ENCODE data around the gene BRINP2. TPM values are rescaled to one million over a fixed set of nuclear protein-coding genes. Genes with fewer than 3 reads are reported as not detected.

Gene BRINP2
- total RNA-seq: not detected
- not detected for polyA plus RNA-seq
- long read RNA-seq, donor 1: 0 reads
- long read RNA-seq, donor 2: 0 reads

GRCh38 chr1:177170756-177171535, at the start of gene BRINP2:
TSS of gene BRINP2 (plus strand) at chr1:177170958. CDS start at chr1:177229877, 58,919 bp downstream.
- no peaks in the 10 kb centered on the region for H3K9me3 ChIP-seq (ENCODE audit: control insufficient read depth, low read length)
- DNase-seq: peak in 1 of 2 donors; percentile 76
- H3K36me3 ChIP-seq (ENCODE audit: control insufficient read depth in 1 of 2, insufficient read depth in 2 of 2, low read length in 1 of 2): no peaks in the 10 kb centered on the region
- no peaks in the 10 kb centered on the region for H3K4me1 ChIP-seq (ENCODE audit: control insufficient read depth in 1 of 2, insufficient read depth in 2 of 2, low read length in 2 of 2)
- ATAC-seq (ENCODE audit: low FRiP score): peak; percentile 72
- H3K27me3 ChIP-seq (ENCODE audit: control insufficient read depth in 1 of 2, insufficient read depth in 2 of 2, low read length in 1 of 2): peaks cover 0 to 2% of the 10 kb centered on the region in 2 donors
- WGBS, 2 donors: 2% methylated on average over 49 of the region's 49 CpGs
- intact Hi-C loops (cut with DNase I): no loop called here
- H3K4me3 ChIP-seq (ENCODE audit: low read length in 2 of 2): peak within 1 kb of the TSS; percentile 1 to 24
- no peak within 1 kb of the TSS for H3K27ac ChIP-seq (ENCODE audit: low read depth in 1 of 2, low read length in 2 of 2)

- intact Hi-C loops (cut with DNase I): no loop called here
- no peak for ATAC-seq (ENCODE audit: low FRiP score)
- no peaks in the 10 kb centered on the region for H3K27me3 ChIP-seq (ENCODE audit: control insufficient read depth in 1 of 2, insufficient read depth in 2 of 2, low read length in 1 of 2)
Measured at GRCh38 chr1:177122461-177123251, 48.1 kb upstream of the BRINP2 start.

GRCh38 chr1:177124577-177125278, 46.0 kb upstream of the BRINP2 start:
- no peak for ATAC-seq (ENCODE audit: low FRiP score)
- Histone ChIP-seq H3K36me3 (ENCODE audit: control insufficient read depth in 1 of 2, insufficient read depth in 2 of 2, low read length in 1 of 2) (no peaks in the 10 kb centered on the region), H3K9me3 (ENCODE audit: control insufficient read depth, low read length) (peaks cover 3% of the 10 kb centered on the region), H3K27ac (ENCODE audit: low read depth in 1 of 2, low read length in 2 of 2) (no peak overlapping the region), H3K4me3 (ENCODE audit: low read length in 2 of 2) (no peak overlapping the region), H3K4me1 (ENCODE audit: control insufficient read depth in 1 of 2, insufficient read depth in 2 of 2, low read length in 2 of 2) (no peaks in the 10 kb centered on the region), H3K27me3 (ENCODE audit: control insufficient read depth in 1 of 2, insufficient read depth in 2 of 2, low read length in 1 of 2) (no peaks in the 10 kb centered on the region)
- WGBS, 2 donors: 79 to 86% methylated on average over 4 of the region's 4 CpGs
- no peak for DNase-seq
- intact Hi-C loops (cut with DNase I): no loop called here

More at GRCh38 chr1:177122461-177123251, 48.1 kb upstream of the BRINP2 start:
- no peak overlapping the region for H3K4me3 ChIP-seq (ENCODE audit: low read length in 2 of 2)
- no peak for DNase-seq
- H3K36me3 ChIP-seq (ENCODE audit: control insufficient read depth in 1 of 2, insufficient read depth in 2 of 2, low read length in 1 of 2): no peaks in the 10 kb centered on the region
- 89 to 91% methylated on average over 12 of the region's 12 CpGs for WGBS, 2 donors
- no peaks in the 10 kb centered on the region for H3K4me1 ChIP-seq (ENCODE audit: control insufficient read depth in 1 of 2, insufficient read depth in 2 of 2, low read length in 2 of 2)
- no peak overlapping the region for H3K27ac ChIP-seq (ENCODE audit: low read depth in 1 of 2, low read length in 2 of 2)
- peaks cover 3% of the 10 kb centered on the region for H3K9me3 ChIP-seq (ENCODE audit: control insufficient read depth, low read length)

- no peak overlapping the region for H3K4me3 ChIP-seq (ENCODE audit: low read length in 2 of 2)
- peaks cover 3% of the 10 kb centered on the region for H3K9me3 ChIP-seq (ENCODE audit: control insufficient read depth, low read length)
- intact Hi-C loops (cut with DNase I): no loop called here
- H3K36me3 ChIP-seq (ENCODE audit: control insufficient read depth in 1 of 2, insufficient read depth in 2 of 2, low read length in 1 of 2): no peaks in the 10 kb centered on the region
- ATAC-seq (ENCODE audit: low FRiP score) (no peak), DNase-seq (no peak)
- 59 to 77% methylated on average over 3 of the region's 3 CpGs for WGBS, 2 donors
- no peaks in the 10 kb centered on the region for H3K27me3 ChIP-seq (ENCODE audit: control insufficient read depth in 1 of 2, insufficient read depth in 2 of 2, low read length in 1 of 2)
- H3K4me1 ChIP-seq (ENCODE audit: control insufficient read depth in 1 of 2, insufficient read depth in 2 of 2, low read length in 2 of 2): no peaks in the 10 kb centered on the region
- no peak overlapping the region for H3K27ac ChIP-seq (ENCODE audit: low read depth in 1 of 2, low read length in 2 of 2)
Measured at GRCh38 chr1:177126267-177126666, 44.5 kb upstream of the BRINP2 start.

- ATAC-seq (ENCODE audit: low FRiP score) (no peak), DNase-seq (no peak)
- no peak overlapping the region for H3K27ac ChIP-seq (ENCODE audit: low read depth in 1 of 2, low read length in 2 of 2)
- H3K4me1 ChIP-seq (ENCODE audit: control insufficient read depth in 1 of 2, insufficient read depth in 2 of 2, low read length in 2 of 2): no peaks in the 10 kb centered on the region
- WGBS, 2 donors: 79 to 85% methylated on average over 4 of the region's 4 CpGs
- H3K36me3 ChIP-seq (ENCODE audit: control insufficient read depth in 1 of 2, insufficient read depth in 2 of 2, low read length in 1 of 2): no peaks in the 10 kb centered on the region
- H3K9me3 ChIP-seq (ENCODE audit: control insufficient read depth, low read length): peaks cover 3% of the 10 kb centered on the region
- H3K27me3 ChIP-seq (ENCODE audit: control insufficient read depth in 1 of 2, insufficient read depth in 2 of 2, low read length in 1 of 2): no peaks in the 10 kb centered on the region
- intact Hi-C loops (cut with DNase I): no loop called here
- no peak overlapping the region for H3K4me3 ChIP-seq (ENCODE audit: low read length in 2 of 2)
Measured at GRCh38 chr1:177128665-177129281, 42.0 kb upstream of the BRINP2 start.

- WGBS, 2 donors: 71 to 77% methylated on average over 5 of the region's 5 CpGs
- Histone ChIP-seq H3K27ac (ENCODE audit: low read depth in 1 of 2, low read length in 2 of 2) (no peak overlapping the region), H3K9me3 (ENCODE audit: control insufficient read depth, low read length) (peaks cover 3% of the 10 kb centered on the region), H3K4me1 (ENCODE audit: control insufficient read depth in 1 of 2, insufficient read depth in 2 of 2, low read length in 2 of 2) (no peaks in the 10 kb centered on the region), H3K27me3 (ENCODE audit: control insufficient read depth in 1 of 2, insufficient read depth in 2 of 2, low read length in 1 of 2) (no peaks in the 10 kb centered on the region), H3K4me3 (ENCODE audit: low read length in 2 of 2) (no peak overlapping the region), H3K36me3 (ENCODE audit: control insufficient read depth in 1 of 2, insufficient read depth in 2 of 2, low read length in 1 of 2) (no peaks in the 10 kb centered on the region)
- no peak for ATAC-seq (ENCODE audit: low FRiP score)
- no peak for DNase-seq
- intact Hi-C loops (cut with DNase I): no loop called here
Measured at GRCh38 chr1:177130451-177130945, 40.3 kb upstream of the BRINP2 start.

GRCh38 chr1:177131723-177132122, 39.0 kb upstream of the BRINP2 start:
- Histone ChIP-seq H3K27ac (ENCODE audit: low read depth in 1 of 2, low read length in 2 of 2) (no peak overlapping the region), H3K4me3 (ENCODE audit: low read length in 2 of 2) (no peak overlapping the region), H3K4me1 (ENCODE audit: control insufficient read depth in 1 of 2, insufficient read depth in 2 of 2, low read length in 2 of 2) (no peaks in the 10 kb centered on the region), H3K27me3 (ENCODE audit: control insufficient read depth in 1 of 2, insufficient read depth in 2 of 2, low read length in 1 of 2) (no peaks in the 10 kb centered on the region), H3K36me3 (ENCODE audit: control insufficient read depth in 1 of 2, insufficient read depth in 2 of 2, low read length in 1 of 2) (no peaks in the 10 kb centered on the region), H3K9me3 (ENCODE audit: control insufficient read depth, low read length) (no peaks in the 10 kb centered on the region)
- no peak for DNase-seq
- intact Hi-C loops (cut with DNase I): no loop called here
- 64 to 75% methylated on average over 4 of the region's 4 CpGs for WGBS, 2 donors
- no peak for ATAC-seq (ENCODE audit: low FRiP score)

GRCh38 chr1:177132141-177132540, 38.6 kb upstream of the BRINP2 start:
- DNase-seq (no peak), ATAC-seq (ENCODE audit: low FRiP score) (no peak)
- H3K27me3 ChIP-seq (ENCODE audit: control insufficient read depth in 1 of 2, insufficient read depth in 2 of 2, low read length in 1 of 2): no peaks in the 10 kb centered on the region
- 86 to 90% methylated on average over 2 of the region's 2 CpGs for WGBS, 2 donors
- H3K9me3 ChIP-seq (ENCODE audit: control insufficient read depth, low read length): no peaks in the 10 kb centered on the region
- no peaks in the 10 kb centered on the region for H3K4me1 ChIP-seq (ENCODE audit: control insufficient read depth in 1 of 2, insufficient read depth in 2 of 2, low read length in 2 of 2)
- H3K36me3 ChIP-seq (ENCODE audit: control insufficient read depth in 1 of 2, insufficient read depth in 2 of 2, low read length in 1 of 2): no peaks in the 10 kb centered on the region
- H3K27ac ChIP-seq (ENCODE audit: low read depth in 1 of 2, low read length in 2 of 2): no peak overlapping the region
- intact Hi-C loops (cut with DNase I): no loop called here
- H3K4me3 ChIP-seq (ENCODE audit: low read length in 2 of 2): no peak overlapping the region

Data from aorta (tissue), 5 donors.